SU-DHL-6 (cell line): ENCODE data around the gene ACVR1C.

Experiments used
- H2AFZ ChIP-seq: fragments of 200-600 bp; sonication (generic); 2 replicates; pipeline ENCODE4 v1.6.1; 2014; ENCODE audit warnings: low read depth, mild to moderate bottlenecking, moderate library complexity, mixed read lengths, antibody characterized with exemption, low read length; ENCODE audit not compliant: severe bottlenecking
- H3F3A ChIP-seq: fragments of 200-600 bp; shearing (Covaris generic); 2 replicates; pipeline ENCODE4 v1.6.0; 2016; ENCODE audit warnings: antibody characterized with exemption, mild to moderate bottlenecking; ENCODE audit not compliant: insufficient read depth
- H3K27ac ChIP-seq: fragments of 200-600 bp; sonication (generic); 2 replicates; pipeline ENCODE4 v1.5.1; 2016; ENCODE audit warnings: low read depth, mild to moderate bottlenecking, low read length, moderate library complexity, mixed read lengths
- H3K27me3 ChIP-seq: fragments of 200-600 bp; sonication (generic), shearing (Covaris generic); 2 replicates; pipeline ENCODE4 v1.6.0; 2014; ENCODE audit warnings: mild to moderate bottlenecking, low read length
- H3K36me3 ChIP-seq: fragments of 200-600 bp; sonication (generic); 2 replicates; pipeline ENCODE4 v1.6.1; 2014; ENCODE audit warnings: mild to moderate bottlenecking, low read length, mixed read lengths
- H3K4me2 ChIP-seq: fragments of 300-600, 200-600 bp; shearing (Covaris generic), sonication (generic); 2 replicates; pipeline ENCODE4 v1.6.0; 2014; ENCODE audit warnings: low read length, low read depth, mild to moderate bottlenecking; ENCODE audit not compliant: poor library complexity, severe bottlenecking
- H3K4me3 ChIP-seq: fragments of 200-600 bp; sonication (generic); 2 replicates; pipeline ENCODE4 v1.5.1; 2014; ENCODE audit warnings: antibody characterized with exemption, low read length, mild to moderate bottlenecking, mixed read lengths; ENCODE audit not compliant: insufficient read depth, poor library complexity, severe bottlenecking
- H3K79me2 ChIP-seq: fragments of 200-600 bp; sonication (generic); 2 replicates; pipeline ENCODE4 v1.6.1; 2014; ENCODE audit warnings: mild to moderate bottlenecking, low read length, moderate library complexity; ENCODE audit not compliant: insufficient read depth
- H3K9ac ChIP-seq: fragments of 200-600 bp; sonication (generic); 2 replicates; pipeline ENCODE4 v1.7.0; 2014; ENCODE audit warnings: mild to moderate bottlenecking, low read length
- H3K9me2 ChIP-seq: fragments of 200-600 bp; sonication (generic); replicated peaks from 2 replicates; pipeline ENCODE4 v1.6.1; 2014; ENCODE audit warnings: low read length; ENCODE audit not compliant: insufficient read depth
- H3K9me3 ChIP-seq: fragments of 200-600 bp; sonication (generic); 2 replicates; pipeline ENCODE4 v1.6.1; 2014; ENCODE audit warnings: low read length, mixed read lengths; ENCODE audit not compliant: insufficient read depth
- H4K20me1 ChIP-seq: fragments of 200-600 bp; sonication (generic); 2 replicates; pipeline ENCODE4 v1.6.1; 2014; ENCODE audit warnings: low read depth, mild to moderate bottlenecking, antibody characterized with exemption, low read length, moderate library complexity, mixed read lengths
- EZH2phosphoT487 ChIP-seq: fragments of 200-600 bp; sonication (generic), shearing (Covaris generic); conservative IDR thresholded peaks from 2 replicates; pipeline ENCODE4 v1.6.1; 2018; ENCODE audit warnings: mild to moderate bottlenecking, antibody characterized with exemption, low read length, moderate library complexity, mixed read lengths
- TF ChIP-seq, protein P1 (sequence below): fragments of 200-600 bp; sonication (generic); IDR thresholded peaks from one replicate; pipeline ENCODE4 v1.5.1; 2017; ENCODE audit warnings: antibody characterized with exemption, mild to moderate bottlenecking, low read length, moderate library complexity; ENCODE audit not compliant: insufficient read depth, poor library complexity, severe bottlenecking

ACVR1C gene

GRCh38 chr2:157504623-157505022 lies 124.0 kb downstream of the ACVR1C start:
- TF ChIP-seq, protein P1, sequence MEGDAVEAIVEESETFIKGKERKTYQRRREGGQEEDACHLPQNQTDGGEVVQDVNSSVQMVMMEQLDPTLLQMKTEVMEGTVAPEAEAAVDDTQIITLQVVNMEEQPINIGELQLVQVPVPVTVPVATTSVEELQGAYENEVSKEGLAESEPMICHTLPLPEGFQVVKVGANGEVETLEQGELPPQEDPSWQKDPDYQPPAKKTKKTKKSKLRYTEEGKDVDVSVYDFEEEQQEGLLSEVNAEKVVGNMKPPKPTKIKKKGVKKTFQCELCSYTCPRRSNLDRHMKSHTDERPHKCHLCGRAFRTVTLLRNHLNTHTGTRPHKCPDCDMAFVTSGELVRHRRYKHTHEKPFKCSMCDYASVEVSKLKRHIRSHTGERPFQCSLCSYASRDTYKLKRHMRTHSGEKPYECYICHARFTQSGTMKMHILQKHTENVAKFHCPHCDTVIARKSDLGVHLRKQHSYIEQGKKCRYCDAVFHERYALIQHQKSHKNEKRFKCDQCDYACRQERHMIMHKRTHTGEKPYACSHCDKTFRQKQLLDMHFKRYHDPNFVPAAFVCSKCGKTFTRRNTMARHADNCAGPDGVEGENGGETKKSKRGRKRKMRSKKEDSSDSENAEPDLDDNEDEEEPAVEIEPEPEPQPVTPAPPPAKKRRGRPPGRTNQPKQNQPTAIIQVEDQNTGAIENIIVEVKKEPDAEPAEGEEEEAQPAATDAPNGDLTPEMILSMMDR: no peak
- no peak for TF ChIP-seq EZH2phosphoT487
- no peak overlapping the region for H3K9ac ChIP-seq
- no peaks in the 10 kb centered on the region for H3K9me2 ChIP-seq
- H3F3A ChIP-seq: no peaks in the 10 kb centered on the region
- H3K27me3 ChIP-seq: no peaks in the 10 kb centered on the region
- H3K79me2 ChIP-seq: no peaks in the 10 kb centered on the region
- H4K20me1 ChIP-seq: no peaks in the 10 kb centered on the region
- no peak overlapping the region for H3K4me2 ChIP-seq
- no peaks in the 10 kb centered on the region for H3K36me3 ChIP-seq
- H2AFZ ChIP-seq: no peak overlapping the region
- H3K4me3 ChIP-seq: no peak overlapping the region
- H3K9me3 ChIP-seq: no peaks in the 10 kb centered on the region
- no peak overlapping the region for H3K27ac ChIP-seq

GRCh38 chr2:157501026-157501425 lies 127.6 kb downstream of the ACVR1C start:
- no peak overlapping the region for H2AFZ ChIP-seq

DNA sequence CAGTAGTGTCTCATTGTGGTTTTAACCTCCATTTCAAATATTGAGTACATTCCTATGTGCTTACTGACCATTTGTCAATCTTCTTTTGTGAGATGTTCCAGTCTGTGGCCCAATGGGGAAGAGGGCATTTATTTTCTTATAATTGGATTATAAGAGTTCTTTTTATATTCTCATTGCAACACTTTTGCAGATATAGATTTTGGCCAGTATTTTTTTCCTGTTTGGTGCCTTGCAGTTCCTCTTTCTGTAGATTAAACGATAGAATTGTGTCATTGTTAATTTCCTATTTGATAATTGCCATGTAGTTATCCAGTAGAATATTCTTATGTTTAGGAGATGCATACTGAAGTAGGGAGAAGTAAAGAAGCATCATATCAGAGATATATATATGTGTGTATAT lies 128.3 kb downstream of the ACVR1C start:
- H3K27ac ChIP-seq: no peak overlapping the region
- H3F3A ChIP-seq: no peaks in the 10 kb centered on the region
- H3K9me3 ChIP-seq: no peaks in the 10 kb centered on the region
- H3K27me3 ChIP-seq: no peaks in the 10 kb centered on the region
- H3K36me3 ChIP-seq: no peaks in the 10 kb centered on the region
- H3K9me2 ChIP-seq: no peaks in the 10 kb centered on the region
- no peak overlapping the region for H3K9ac ChIP-seq
- no peaks in the 10 kb centered on the region for H3K79me2 ChIP-seq
- no peaks in the 10 kb centered on the region for H4K20me1 ChIP-seq
- no peak overlapping the region for H3K4me3 ChIP-seq
- TF ChIP-seq, protein P1: no peak
- no peak for TF ChIP-seq EZH2phosphoT487
- no peak overlapping the region for H2AFZ ChIP-seq
- H3K4me2 ChIP-seq: no peak overlapping the region

More at GRCh38 chr2:157501026-157501425, 127.6 kb downstream of the ACVR1C start:
- no peaks in the 10 kb centered on the region for H3K79me2 ChIP-seq
- H3K9me2 ChIP-seq: no peaks in the 10 kb centered on the region
- no peak overlapping the region for H3K27ac ChIP-seq
- no peak overlapping the region for H3K4me2 ChIP-seq
- no peaks in the 10 kb centered on the region for H3K9me3 ChIP-seq
- TF ChIP-seq, protein P1: no peak
- TF ChIP-seq EZH2phosphoT487: no peak
- H3K27me3 ChIP-seq: no peaks in the 10 kb centered on the region
- H3K9ac ChIP-seq: no peak overlapping the region
- H4K20me1 ChIP-seq: no peaks in the 10 kb centered on the region
- no peaks in the 10 kb centered on the region for H3K36me3 ChIP-seq
- no peaks in the 10 kb centered on the region for H3F3A ChIP-seq
- no peak overlapping the region for H3K4me3 ChIP-seq

DNA sequence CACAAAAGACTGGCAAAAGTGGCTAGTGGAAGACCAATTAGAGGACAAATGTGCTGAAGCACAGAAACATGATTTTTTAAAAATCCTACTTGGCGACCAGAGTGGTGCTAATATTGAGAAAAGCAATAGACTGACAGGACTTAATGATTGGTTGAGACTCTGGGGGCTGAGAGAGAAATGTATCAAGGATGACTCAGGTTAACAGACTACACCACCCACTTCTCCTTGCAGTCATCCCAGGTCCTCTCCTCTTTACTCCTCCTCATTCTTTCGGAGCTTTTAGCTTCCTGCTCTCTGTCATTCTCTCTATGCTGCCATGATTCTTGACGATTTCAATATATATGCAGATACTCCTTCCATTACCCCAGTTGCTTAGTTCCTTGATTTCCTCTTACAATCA lies 130.2 kb downstream of the ACVR1C start:
- Histone ChIP-seq H3K4me2 (no peak overlapping the region), H3K79me2 (no peaks in the 10 kb centered on the region), H3K27ac (no peak overlapping the region), H3F3A (no peaks in the 10 kb centered on the region), H3K36me3 (no peaks in the 10 kb centered on the region), H3K27me3 (no peaks in the 10 kb centered on the region), H3K4me3 (no peak overlapping the region), H3K9ac (no peak overlapping the region), H4K20me1 (no peaks in the 10 kb centered on the region), H3K9me2 (no peaks in the 10 kb centered on the region), H2AFZ (no peak overlapping the region), H3K9me3 (no peaks in the 10 kb centered on the region)
- TF ChIP-seq, protein P1: no peak
- no peak for TF ChIP-seq EZH2phosphoT487
